DOHH2 (cell line): ENCODE measurements around the gene DRAXIN.

Experiments used
- H3F3A ChIP-seq: fragments of 200-600 bp; sonication (generic), shearing (Covaris generic); 2 replicates; pipeline ENCODE4 v1.6.0; 2016; ENCODE audit warnings: antibody characterized with exemption, mild to moderate bottlenecking; ENCODE audit not compliant: control insufficient read depth, insufficient read depth
- H3K27ac ChIP-seq: fragments of 200-600 bp; sonication (generic); 2 replicates; pipeline ENCODE4 v1.5.1; 2014; ENCODE audit warnings: low read depth, mild to moderate bottlenecking, low read length, moderate library complexity
- H3K27me3 ChIP-seq: fragments of 200-600 bp; sonication (generic); 2 replicates; pipeline ENCODE4 v1.6.1; 2014; ENCODE audit warnings: mild to moderate bottlenecking, low read length, mixed read lengths; ENCODE audit not compliant: control insufficient read depth
- H3K36me3 ChIP-seq: fragments of 200-600 bp; sonication (generic); 2 replicates; pipeline ENCODE4 v1.6.1; 2014; ENCODE audit warnings: mild to moderate bottlenecking, low read length, moderate library complexity, mixed read lengths; ENCODE audit not compliant: control insufficient read depth
- H3K4me1 ChIP-seq: fragments of 200-600 bp; sonication (generic); 2 replicates; pipeline ENCODE4 v1.6.1; 2014; ENCODE audit warnings: mild to moderate bottlenecking, low read length, mixed read lengths; ENCODE audit not compliant: control insufficient read depth
- H3K4me2 ChIP-seq: fragments of 200-600 bp; sonication (generic); 2 replicates; pipeline ENCODE4 v1.6.0; 2014; ENCODE audit warnings: mild to moderate bottlenecking, low read length, moderate library complexity
- H3K4me3 ChIP-seq: fragments of 200-600 bp; sonication (generic); 2 replicates; pipeline ENCODE4 v1.5.1; 2014; ENCODE audit warnings: mild to moderate bottlenecking, low read length, mixed read lengths
- H3K79me2 ChIP-seq: fragments of 200-600 bp; sonication (generic); 2 replicates; pipeline ENCODE4 v1.6.1; 2014; ENCODE audit warnings: mild to moderate bottlenecking, low read length, mixed read lengths; ENCODE audit not compliant: control insufficient read depth
- H3K9me2 ChIP-seq: fragments of 200-600 bp; sonication (generic); replicated peaks from 2 replicates; pipeline ENCODE4 v1.6.1; 2014; ENCODE audit warnings: mild to moderate bottlenecking, low read length, mixed read lengths; ENCODE audit not compliant: control insufficient read depth
- H3K9me3 ChIP-seq: fragments of 200-600 bp; sonication (generic); 2 replicates; pipeline ENCODE4 v1.6.1; 2014; ENCODE audit warnings: antibody characterized with exemption, low read length, mixed read lengths; ENCODE audit not compliant: control insufficient read depth, insufficient read depth
- H4K20me1 ChIP-seq: fragments of 200-600 bp; sonication (generic); 2 replicates; pipeline ENCODE4 v1.6.0; 2014; ENCODE audit warnings: low read depth, mild to moderate bottlenecking, antibody characterized with exemption, low read length, moderate library complexity; ENCODE audit not compliant: control insufficient read depth, insufficient read depth
- EZH2phosphoT487 ChIP-seq: fragments of 200-600 bp; sonication (generic); IDR thresholded peaks from 2 replicates; pipeline ENCODE4 v1.6.1; 2017; ENCODE audit warnings: borderline replicate concordance, mild to moderate bottlenecking, antibody characterized with exemption, low read length, moderate library complexity, mixed read lengths
- TF ChIP-seq, protein P1 (sequence below): fragments of 200-600 bp; sonication (generic); IDR thresholded peaks from one replicate; pipeline ENCODE4 v1.5.1; 2014; ENCODE audit warnings: antibody characterized with exemption, mild to moderate bottlenecking, low read depth, low read length; ENCODE audit not compliant: poor library complexity, severe bottlenecking

DRAXIN gene

DNA sequence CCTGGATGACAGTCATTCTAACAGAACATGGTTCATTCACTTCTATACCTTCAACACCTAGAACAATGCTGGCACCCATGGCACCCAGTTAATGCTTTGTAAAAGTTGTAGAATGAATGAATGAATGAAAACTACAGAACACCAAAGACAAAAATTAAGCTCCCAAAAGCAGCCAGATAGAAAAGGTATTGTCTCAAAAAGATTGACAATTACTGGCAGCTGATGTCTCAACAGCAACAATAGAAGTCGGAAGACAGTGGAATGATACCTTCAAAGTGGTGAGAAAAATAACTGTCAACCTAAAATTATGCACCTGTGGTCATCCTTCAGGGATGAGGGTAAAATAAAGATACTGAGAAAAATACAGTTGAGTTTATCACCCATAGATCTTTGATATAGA lies 65.5 kb downstream of the DRAXIN start:
- Histone ChIP-seq H3K4me3 (no peak overlapping the region), H3K9me3 (no peaks in the 10 kb centered on the region), H3K79me2 (no peaks in the 10 kb centered on the region), H3K9me2 (no peaks in the 10 kb centered on the region), H3K36me3 (no peaks in the 10 kb centered on the region), H3F3A (no peaks in the 10 kb centered on the region), H4K20me1 (no peaks in the 10 kb centered on the region), H3K4me2 (no peak overlapping the region), H3K27me3 (no peaks in the 10 kb centered on the region; the same call in none of the 2 replicates), H3K4me1 (no peaks in the 10 kb centered on the region), H3K27ac (no peak overlapping the region)
- no peak for TF ChIP-seq EZH2phosphoT487
- TF ChIP-seq, protein P1, sequence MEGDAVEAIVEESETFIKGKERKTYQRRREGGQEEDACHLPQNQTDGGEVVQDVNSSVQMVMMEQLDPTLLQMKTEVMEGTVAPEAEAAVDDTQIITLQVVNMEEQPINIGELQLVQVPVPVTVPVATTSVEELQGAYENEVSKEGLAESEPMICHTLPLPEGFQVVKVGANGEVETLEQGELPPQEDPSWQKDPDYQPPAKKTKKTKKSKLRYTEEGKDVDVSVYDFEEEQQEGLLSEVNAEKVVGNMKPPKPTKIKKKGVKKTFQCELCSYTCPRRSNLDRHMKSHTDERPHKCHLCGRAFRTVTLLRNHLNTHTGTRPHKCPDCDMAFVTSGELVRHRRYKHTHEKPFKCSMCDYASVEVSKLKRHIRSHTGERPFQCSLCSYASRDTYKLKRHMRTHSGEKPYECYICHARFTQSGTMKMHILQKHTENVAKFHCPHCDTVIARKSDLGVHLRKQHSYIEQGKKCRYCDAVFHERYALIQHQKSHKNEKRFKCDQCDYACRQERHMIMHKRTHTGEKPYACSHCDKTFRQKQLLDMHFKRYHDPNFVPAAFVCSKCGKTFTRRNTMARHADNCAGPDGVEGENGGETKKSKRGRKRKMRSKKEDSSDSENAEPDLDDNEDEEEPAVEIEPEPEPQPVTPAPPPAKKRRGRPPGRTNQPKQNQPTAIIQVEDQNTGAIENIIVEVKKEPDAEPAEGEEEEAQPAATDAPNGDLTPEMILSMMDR: no peak

DNA sequence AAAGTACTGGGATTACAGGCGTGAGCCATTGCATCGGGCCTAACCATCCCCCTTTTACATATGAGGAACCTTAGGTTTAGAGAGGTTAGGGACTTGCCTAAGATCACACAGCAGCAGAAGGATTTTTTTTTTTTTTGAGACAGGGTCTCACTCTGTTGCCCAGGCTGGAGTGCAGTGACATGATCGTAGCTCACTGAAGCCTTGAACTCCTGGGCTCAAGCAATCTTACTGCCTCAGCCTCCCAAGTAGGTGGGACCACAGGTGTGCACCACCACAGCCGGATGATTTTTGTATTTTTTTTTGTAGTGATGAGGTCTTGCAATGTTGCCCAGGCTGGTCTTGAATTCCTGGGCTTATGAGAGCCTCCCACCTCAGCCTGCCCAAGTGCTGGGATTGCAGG lies 68.3 kb downstream of the DRAXIN start:
- Histone ChIP-seq H3K9me2 (no peaks in the 10 kb centered on the region), H3K79me2 (no peaks in the 10 kb centered on the region), H3K9me3 (no peaks in the 10 kb centered on the region), H3K27ac (no peak overlapping the region), H3F3A (no peaks in the 10 kb centered on the region), H3K4me3 (no peak overlapping the region), H3K4me1 (no peaks in the 10 kb centered on the region), H3K27me3 (no peaks in the 10 kb centered on the region; the same call in none of the 2 replicates), H3K36me3 (no peaks in the 10 kb centered on the region), H3K4me2 (no peak overlapping the region), H4K20me1 (no peaks in the 10 kb centered on the region)
- TF ChIP-seq EZH2phosphoT487: no peak
- TF ChIP-seq, protein P1: no peak

DNA sequence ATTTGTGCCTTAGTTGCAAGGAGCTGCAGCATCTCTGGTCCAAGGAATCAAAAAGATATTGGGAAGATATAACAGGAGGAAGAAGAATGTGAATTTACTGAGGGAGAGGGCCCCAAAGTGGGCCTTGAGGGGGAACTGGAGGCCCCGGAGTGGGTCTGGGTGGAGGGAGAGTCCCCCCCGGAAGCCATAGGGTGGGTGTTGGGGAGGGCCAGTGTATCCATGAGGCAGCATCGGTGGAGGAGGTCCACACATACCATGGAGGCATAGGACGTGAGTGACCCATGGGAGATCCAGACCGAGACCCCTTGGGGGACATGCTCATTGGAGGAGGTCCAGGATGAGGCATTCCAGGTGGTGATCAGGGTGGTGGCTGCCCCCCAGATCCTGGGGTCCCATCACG lies 69.8 kb downstream of the DRAXIN start:
- Histone ChIP-seq H3K36me3 (no peaks in the 10 kb centered on the region), H4K20me1 (no peaks in the 10 kb centered on the region), H3K4me1 (no peaks in the 10 kb centered on the region), H3K9me3 (no peaks in the 10 kb centered on the region), H3K79me2 (no peaks in the 10 kb centered on the region), H3K9me2 (no peaks in the 10 kb centered on the region), H3K27me3 (no peaks in the 10 kb centered on the region; the same call in none of the 2 replicates), H3K27ac (no peak overlapping the region), H3K4me3 (no peak overlapping the region), H3F3A (no peaks in the 10 kb centered on the region), H3K4me2 (no peak overlapping the region)
- TF ChIP-seq, protein P1: no peak
- no peak for TF ChIP-seq EZH2phosphoT487

DNA sequence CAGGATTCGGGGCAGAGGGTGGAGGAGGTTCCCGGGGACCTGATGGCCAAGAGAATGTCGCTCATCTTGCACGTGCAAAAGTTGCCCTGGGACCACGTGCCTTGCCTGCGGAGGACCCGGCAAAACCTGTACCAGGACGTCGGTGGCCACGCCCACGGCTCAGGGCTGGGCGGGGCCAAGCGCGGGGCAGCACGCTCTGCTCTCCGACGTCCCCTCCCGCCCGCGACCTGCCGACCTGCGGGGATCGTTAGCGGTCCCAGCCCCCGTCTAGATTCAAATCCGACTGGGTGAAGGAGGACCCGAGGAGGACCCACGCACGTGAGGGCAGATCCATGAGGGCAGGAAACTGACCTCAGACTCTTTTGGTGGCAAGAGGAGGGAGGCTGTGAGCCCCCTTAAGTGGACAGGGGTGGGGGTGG lies 70.5 kb downstream of the DRAXIN start, which contains the start of gene C1orf167:
C1orf167 (plus strand) TSS at position 206 of the 419 bp plus-strand sequence. CDS start 2,208 bp downstream, outside the sequence.
- no peaks in the 10 kb centered on the region for H3K9me3 ChIP-seq
- H3K79me2 ChIP-seq: no peaks in the 10 kb centered on the region
- H3K27ac ChIP-seq: no peak within 1 kb of the TSS
- no peaks in the 10 kb centered on the region for H3K36me3 ChIP-seq
- no peak within 1 kb of the TSS for H3K4me3 ChIP-seq
- TF ChIP-seq EZH2phosphoT487: no peak
- TF ChIP-seq, protein P1: no peak
- H4K20me1 ChIP-seq: no peaks in the 10 kb centered on the region
- no peaks in the 10 kb centered on the region for H3F3A ChIP-seq
- no peaks in the 10 kb centered on the region; the same call in none of the 2 replicates for H3K27me3 ChIP-seq
- no peaks in the 10 kb centered on the region for H3K9me2 ChIP-seq
- H3K4me2 ChIP-seq: no peak within 1 kb of the TSS
- H3K4me1 ChIP-seq: no peaks in the 10 kb centered on the region
